IMR-90 (cell line): ENCODE data around the gene P3H1.

Source experiments
- CEBPB ChIP-seq: IDR thresholded peaks from 2 replicates; pipeline ENCODE4 v1.6.1; 2012; ENCODE audit warnings: low read depth, low read length, improper control_type of control experiment
- MXI1 ChIP-seq: IDR thresholded peaks from 2 replicates; pipeline ENCODE4 v1.6.1; 2012; ENCODE audit warnings: low read depth, mild to moderate bottlenecking, low read length, moderate library complexity, borderline replicate concordance
- POLR2A ChIP-seq: IDR thresholded peaks from 2 replicates; pipeline ENCODE4 v1.6.1; 2012; ENCODE audit warnings: mild to moderate bottlenecking, low read depth, low read length
- TF ChIP-seq, protein P1 (sequence below): conservative IDR thresholded peaks from 2 replicates; pipeline ENCODE4 v1.5.1; 2012; ENCODE audit warnings: mild to moderate bottlenecking, low read depth, low read length, improper control_type of control experiment

DNA sequence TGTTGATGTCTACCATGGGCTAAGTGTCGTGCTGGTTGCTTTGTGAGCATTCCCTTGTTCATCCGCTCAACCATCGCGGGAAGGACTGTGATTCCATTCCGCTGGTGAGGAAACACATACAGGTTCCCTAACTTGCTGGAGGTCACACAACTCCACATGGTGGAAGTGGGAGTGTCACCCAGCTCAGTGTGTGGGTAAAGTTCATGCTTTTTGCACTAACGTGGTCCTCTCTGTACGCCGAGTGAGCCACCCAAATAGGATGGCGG is 22.7 kb downstream of the P3H1 start:
- TF ChIP-seq POLR2A (no peak), MXI1 (no peak), CEBPB (no peak)
- TF ChIP-seq, protein P1, sequence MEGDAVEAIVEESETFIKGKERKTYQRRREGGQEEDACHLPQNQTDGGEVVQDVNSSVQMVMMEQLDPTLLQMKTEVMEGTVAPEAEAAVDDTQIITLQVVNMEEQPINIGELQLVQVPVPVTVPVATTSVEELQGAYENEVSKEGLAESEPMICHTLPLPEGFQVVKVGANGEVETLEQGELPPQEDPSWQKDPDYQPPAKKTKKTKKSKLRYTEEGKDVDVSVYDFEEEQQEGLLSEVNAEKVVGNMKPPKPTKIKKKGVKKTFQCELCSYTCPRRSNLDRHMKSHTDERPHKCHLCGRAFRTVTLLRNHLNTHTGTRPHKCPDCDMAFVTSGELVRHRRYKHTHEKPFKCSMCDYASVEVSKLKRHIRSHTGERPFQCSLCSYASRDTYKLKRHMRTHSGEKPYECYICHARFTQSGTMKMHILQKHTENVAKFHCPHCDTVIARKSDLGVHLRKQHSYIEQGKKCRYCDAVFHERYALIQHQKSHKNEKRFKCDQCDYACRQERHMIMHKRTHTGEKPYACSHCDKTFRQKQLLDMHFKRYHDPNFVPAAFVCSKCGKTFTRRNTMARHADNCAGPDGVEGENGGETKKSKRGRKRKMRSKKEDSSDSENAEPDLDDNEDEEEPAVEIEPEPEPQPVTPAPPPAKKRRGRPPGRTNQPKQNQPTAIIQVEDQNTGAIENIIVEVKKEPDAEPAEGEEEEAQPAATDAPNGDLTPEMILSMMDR: no peak
